Mucosa of rectum (tissue), 2 donors: ENCODE data around the gene KIAA1549.

ENCODE experiments used
- H3K27ac ChIP-seq, 2 donors: one replicate each; pipeline ENCODE4 v1.7.0; 2013; ENCODE audit warnings: inconsistent platforms in 2 of 2, low read depth in 2 of 2, low read length in 2 of 2
- H3K27me3 ChIP-seq, 2 donors: one replicate each; pipeline ENCODE4 v1.7.0; 2013; ENCODE audit warnings: low read length in 2 of 2; ENCODE audit not compliant: control insufficient read depth in 2 of 2, insufficient read depth in 2 of 2
- H3K36me3 ChIP-seq, 2 donors: one replicate each; pipeline ENCODE4 v1.7.0; 2013; ENCODE audit warnings: low read length in 2 of 2; ENCODE audit not compliant: control insufficient read depth in 2 of 2, insufficient read depth in 2 of 2
- H3K4me1 ChIP-seq, 2 donors: one replicate each; pipeline ENCODE4 v1.7.0; 2013; ENCODE audit warnings: low read length in 2 of 2, mild to moderate bottlenecking in 1 of 2; ENCODE audit not compliant: control insufficient read depth in 2 of 2, insufficient read depth in 2 of 2
- H3K4me3 ChIP-seq, 2 donors: one replicate each; pipeline ENCODE4 v1.7.0; 2013; ENCODE audit warnings: low read length in 2 of 2
- H3K9ac ChIP-seq, 2 donors: one replicate each; pipeline ENCODE4 v1.7.0; 2013; ENCODE audit warnings: low read length in 2 of 2, low read depth in 1 of 2, mild to moderate bottlenecking in 1 of 2
- H3K9me3 ChIP-seq, 2 donors: one replicate each; pipeline ENCODE4 v1.7.0; 2013; ENCODE audit warnings: low read length in 2 of 2; ENCODE audit not compliant: control insufficient read depth in 2 of 2
- donor health status: healthy.
- donor health status: Normal muscosa, but diverticular disease.

The KIAA1549 gene

DNA sequence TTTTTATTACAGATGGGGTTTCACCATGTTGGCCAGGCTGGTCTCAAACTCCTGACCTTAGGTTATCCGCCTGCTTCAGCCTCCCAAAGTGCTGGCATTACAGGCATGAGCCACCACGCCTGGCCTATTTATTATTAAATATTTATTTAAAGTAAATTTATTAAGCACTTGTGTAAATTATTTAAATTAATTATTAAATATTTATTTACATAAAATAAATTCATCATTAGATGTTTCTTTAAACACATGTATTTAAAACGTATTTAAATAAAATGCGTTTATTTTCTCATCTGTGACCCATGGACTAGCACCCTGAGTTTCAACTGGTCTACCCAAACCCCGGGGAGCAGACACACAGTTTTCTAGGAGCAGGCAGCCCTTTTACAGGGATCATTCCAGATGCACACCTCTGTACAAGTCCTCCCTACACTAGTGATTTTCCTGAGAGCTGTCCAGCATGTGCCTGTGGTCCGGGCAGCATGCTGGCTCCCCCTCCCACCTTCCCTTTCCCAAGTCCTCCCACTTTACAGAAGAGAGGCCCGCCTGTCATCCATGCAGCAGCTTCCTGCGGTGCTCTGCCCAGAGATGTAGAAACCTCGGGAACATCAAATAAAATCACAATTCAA lies 94.0 kb downstream of the KIAA1549 start:
- Histone ChIP-seq H3K9me3 (no peaks in the 10 kb centered on the region), H3K9ac (no peak overlapping the region), H3K27ac (no peak overlapping the region), H3K27me3 (no peaks in the 10 kb centered on the region), H3K4me1 (no peaks in the 10 kb centered on the region), H3K36me3 (no peaks in the 10 kb centered on the region), H3K4me3 (no peak overlapping the region)

DNA sequence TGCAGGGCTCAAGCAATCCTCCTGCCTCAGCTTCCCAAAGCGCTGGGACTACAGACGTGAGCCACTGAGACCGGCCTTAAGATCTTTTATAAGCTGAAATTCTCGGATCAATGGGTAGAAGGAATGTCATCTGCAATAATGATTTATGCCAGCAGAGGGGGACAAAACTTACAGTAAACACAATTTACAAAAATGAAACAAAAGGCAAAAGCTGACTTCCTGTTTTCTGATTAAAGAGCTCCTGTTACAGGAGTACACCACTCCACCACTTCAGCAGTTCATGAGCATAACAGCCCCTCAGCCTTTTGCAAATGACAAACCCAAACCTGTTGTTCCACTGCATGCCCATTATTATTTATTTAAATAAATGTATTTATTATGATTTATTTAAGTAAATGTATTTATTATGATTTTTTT lies 94.7 kb downstream of the KIAA1549 start:
- H3K27ac ChIP-seq: no peak overlapping the region
- H3K27me3 ChIP-seq: no peaks in the 10 kb centered on the region
- no peaks in the 10 kb centered on the region for H3K9me3 ChIP-seq
- H3K4me3 ChIP-seq: peak overlapping the region in 1 of 2 donors; percentile 29
- no peak overlapping the region for H3K9ac ChIP-seq
- H3K36me3 ChIP-seq: no peaks in the 10 kb centered on the region
- no peaks in the 10 kb centered on the region for H3K4me1 ChIP-seq

DNA sequence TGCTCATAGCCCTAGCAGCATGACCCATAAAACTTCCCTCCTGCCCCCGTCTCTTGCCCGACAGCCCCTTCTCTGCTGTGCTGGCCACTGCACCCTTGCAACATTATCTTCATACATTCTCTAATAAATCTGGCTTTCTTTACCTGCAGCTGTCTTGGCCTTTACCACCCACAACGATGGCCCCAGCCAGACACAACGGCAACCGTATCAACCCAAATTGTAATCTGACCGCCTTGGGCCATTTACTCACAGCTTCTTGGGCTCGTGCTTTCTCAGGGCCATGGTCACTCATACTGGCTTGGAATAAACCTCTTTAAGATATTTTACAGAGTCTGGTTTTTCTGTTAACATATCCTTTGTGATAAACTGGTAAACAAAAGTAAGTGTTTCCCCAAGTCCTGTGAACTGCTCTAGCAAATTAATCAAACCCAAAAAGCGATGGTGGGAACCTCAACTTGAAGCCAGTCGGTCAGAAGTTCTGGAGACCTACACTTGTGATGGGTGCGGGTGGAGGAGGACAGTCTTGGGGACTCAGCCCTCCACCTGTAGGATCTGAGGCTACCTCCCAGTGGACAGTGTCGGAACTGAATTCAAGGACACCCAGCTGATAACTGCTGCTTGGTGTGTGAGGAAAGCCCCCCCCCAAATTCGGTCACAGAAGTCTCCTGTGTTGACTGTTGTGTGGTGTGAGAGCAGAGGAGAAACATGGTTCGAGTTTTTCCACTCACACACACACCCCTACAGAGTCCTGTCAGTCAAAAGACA lies 95.6 kb downstream of the KIAA1549 start:
- H3K9ac ChIP-seq: no peak overlapping the region
- no peaks in the 10 kb centered on the region for H3K9me3 ChIP-seq
- H3K4me1 ChIP-seq: no peaks in the 10 kb centered on the region
- no peaks in the 10 kb centered on the region for H3K36me3 ChIP-seq
- no peaks in the 10 kb centered on the region for H3K27me3 ChIP-seq
- no peak overlapping the region for H3K27ac ChIP-seq
- no peak overlapping the region for H3K4me3 ChIP-seq

DNA sequence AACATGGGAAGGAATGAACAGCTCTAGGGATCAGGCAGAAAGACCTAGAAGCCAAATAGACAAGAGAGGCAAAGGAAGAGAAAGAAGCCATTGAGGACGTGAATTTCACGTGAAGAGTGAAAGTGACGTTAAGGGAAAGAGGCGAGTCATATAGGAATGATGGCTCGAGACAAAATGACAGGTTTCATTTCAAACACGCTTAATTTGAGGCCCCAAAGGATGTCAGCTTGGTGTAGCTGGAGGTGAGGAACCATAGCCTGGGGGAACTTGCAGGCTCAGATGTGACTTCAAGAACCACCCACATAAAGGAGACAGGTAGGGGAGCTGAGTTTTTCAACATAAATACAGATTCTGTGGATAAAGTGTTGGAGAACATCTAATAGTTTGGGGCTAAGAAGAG lies 98.9 kb downstream of the KIAA1549 start:
- no peak overlapping the region for H3K9ac ChIP-seq
- H3K9me3 ChIP-seq: no peaks in the 10 kb centered on the region
- H3K27ac ChIP-seq: no peak overlapping the region
- no peaks in the 10 kb centered on the region for H3K36me3 ChIP-seq
- no peaks in the 10 kb centered on the region for H3K27me3 ChIP-seq
- no peak overlapping the region for H3K4me3 ChIP-seq
- H3K4me1 ChIP-seq: no peaks in the 10 kb centered on the region

DNA sequence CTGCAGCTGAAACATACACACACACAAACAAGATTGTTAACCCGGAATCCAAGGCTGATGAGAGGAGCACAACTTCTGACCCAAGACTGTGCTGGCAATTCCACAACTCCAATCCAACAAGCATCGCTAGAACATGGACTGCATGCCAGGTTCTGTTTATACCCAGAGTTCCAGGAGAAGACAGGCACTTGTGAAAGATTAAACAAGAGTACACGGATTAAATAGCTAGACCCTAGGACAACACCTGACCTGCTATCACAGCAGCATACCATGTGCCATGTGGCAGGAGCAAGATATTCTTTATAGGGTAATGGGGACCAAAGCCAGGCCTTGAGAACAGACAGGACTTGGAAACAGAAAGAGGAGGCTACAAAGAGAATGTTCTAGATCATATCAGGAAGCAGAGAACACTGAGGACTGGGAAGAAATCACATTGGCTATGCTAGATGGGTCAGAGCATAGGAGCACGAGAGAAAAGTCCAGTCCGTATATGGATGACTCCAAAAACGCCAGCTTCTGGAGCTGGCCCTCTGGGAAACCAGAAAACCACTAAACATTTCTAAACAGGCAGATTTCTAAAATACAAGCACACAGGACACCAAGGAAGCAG lies 99.5 kb downstream of the KIAA1549 start:
- Histone ChIP-seq H3K9ac (no peak overlapping the region), H3K4me1 (no peaks in the 10 kb centered on the region), H3K27me3 (no peaks in the 10 kb centered on the region), H3K9me3 (no peaks in the 10 kb centered on the region), H3K27ac (no peak overlapping the region), H3K36me3 (no peaks in the 10 kb centered on the region), H3K4me3 (no peak overlapping the region)

DNA sequence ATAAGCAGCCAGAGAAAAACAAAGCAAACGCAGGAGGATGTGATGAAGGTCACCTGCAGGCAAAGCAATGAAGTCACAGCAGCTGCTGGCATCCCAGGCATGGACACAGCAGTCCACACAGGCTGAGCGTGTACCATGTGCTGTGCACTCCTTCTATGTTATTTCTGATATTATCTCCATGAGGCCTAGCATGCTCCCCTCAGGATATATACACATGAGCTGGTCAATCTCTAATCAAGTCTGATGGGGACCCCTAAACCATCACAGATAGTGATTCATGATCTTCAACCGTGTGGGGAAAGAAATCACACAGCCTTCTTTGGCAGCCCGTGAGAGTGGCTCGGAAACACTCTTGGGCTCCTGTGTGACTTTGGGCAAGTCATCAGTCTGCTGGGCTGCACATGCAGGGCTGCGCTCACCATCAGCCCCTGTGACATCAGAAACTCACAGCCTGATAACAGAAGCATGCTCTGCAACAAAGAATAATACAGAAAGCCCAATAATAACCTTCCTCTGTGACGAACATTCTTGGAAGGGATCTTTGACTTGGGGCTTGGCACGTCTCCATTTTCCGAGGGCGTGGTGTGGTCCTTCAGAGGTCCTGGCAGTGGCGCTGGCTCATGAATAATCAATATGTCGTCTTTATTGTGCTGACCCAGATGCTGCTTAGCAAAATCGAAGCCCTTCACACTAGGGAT lies 100.2 kb downstream of the KIAA1549 start:
- Histone ChIP-seq H3K27ac (no peak overlapping the region), H3K9ac (no peak overlapping the region), H3K36me3 (no peaks in the 10 kb centered on the region), H3K27me3 (no peaks in the 10 kb centered on the region), H3K4me3 (no peak overlapping the region), H3K9me3 (no peaks in the 10 kb centered on the region), H3K4me1 (no peaks in the 10 kb centered on the region)

DNA sequence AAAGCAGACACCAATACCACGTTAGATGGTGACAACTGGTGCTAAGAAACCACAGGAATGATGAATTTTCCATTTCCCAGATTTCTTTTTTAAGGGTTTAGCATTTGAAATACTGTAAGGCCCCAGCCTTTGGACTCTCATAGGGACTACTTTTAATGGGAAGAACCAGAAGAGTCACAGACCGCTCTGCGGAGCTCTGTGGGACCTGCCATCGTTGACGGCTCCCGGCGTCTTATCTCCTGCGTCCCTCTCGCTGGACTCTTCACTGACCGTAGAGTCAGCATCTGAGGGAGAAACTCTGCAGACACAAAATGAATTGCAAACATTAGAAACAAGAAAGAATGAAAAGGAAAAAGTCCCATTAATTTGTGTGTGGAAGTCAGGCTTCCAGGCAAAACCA lies 101.8 kb downstream of the KIAA1549 start:
- Histone ChIP-seq H3K27ac (no peak overlapping the region), H3K4me1 (no peaks in the 10 kb centered on the region), H3K36me3 (no peaks in the 10 kb centered on the region), H3K27me3 (no peaks in the 10 kb centered on the region), H3K9me3 (no peaks in the 10 kb centered on the region), H3K9ac (no peak overlapping the region), H3K4me3 (no peak overlapping the region)

DNA sequence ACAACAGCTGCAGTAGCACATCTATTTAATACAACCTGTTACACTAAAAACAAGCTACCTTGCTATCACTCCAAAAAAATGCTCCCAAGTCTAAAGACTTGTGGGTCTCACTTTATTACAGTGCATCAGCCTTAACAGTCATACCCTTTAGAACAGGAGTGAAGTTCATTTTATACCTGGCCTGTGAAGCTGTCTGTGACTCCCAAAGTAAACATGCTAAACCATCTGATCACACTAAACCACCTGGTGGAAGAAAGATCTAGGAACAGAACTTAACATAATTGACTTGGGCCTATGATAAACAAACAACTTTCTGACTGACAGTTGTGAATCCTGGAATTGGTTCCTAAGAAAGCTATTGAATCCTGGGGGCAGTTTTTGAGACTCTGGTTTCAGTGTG lies 102.3 kb downstream of the KIAA1549 start:
- Histone ChIP-seq H3K9ac (no peak overlapping the region), H3K36me3 (no peaks in the 10 kb centered on the region), H3K9me3 (no peaks in the 10 kb centered on the region), H3K4me3 (no peak overlapping the region), H3K27ac (no peak overlapping the region), H3K27me3 (no peaks in the 10 kb centered on the region), H3K4me1 (no peaks in the 10 kb centered on the region)

DNA sequence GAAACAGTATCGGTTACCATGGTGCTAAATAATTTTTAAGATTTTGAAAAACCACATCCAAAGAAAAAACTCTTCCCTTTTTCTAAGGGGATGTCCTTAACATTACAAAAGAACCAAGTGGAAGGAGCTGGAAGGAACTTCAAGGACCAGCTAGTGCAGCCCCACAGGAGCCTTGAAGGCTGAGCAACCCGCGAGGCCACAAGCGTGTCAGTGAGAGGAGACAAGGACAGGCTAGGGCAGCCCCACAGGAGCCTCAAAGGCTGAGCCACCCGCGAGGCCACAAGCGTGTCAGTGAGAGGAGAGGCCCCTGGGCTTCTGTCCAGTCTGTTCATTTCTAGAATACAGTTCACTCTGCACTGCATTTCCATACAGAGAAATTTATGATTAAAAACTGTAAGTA lies 103.1 kb downstream of the KIAA1549 start:
- Histone ChIP-seq H3K27ac (no peak overlapping the region), H3K9ac (no peak overlapping the region), H3K4me3 (no peak overlapping the region), H3K27me3 (no peaks in the 10 kb centered on the region), H3K9me3 (no peaks in the 10 kb centered on the region), H3K36me3 (no peaks in the 10 kb centered on the region), H3K4me1 (no peaks in the 10 kb centered on the region)

DNA sequence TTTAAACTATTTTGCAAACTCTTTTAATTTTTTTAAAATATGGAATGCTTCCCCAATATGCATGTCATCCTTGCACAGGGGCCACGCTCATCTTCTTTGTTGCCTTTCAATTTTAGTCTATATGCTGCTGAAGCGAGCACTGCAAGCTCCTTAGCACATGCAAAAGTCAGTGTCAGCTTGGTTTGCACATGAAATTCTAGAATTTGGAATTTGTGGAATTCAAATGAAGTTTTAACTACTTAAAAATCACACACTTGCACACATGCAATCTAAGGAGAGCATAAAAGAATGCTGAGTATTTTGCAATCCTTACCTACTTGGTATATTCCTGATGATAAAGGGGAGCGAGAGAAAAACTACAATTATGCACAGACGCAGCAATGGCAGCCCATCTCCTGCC lies 104.9 kb downstream of the KIAA1549 start:
- no peaks in the 10 kb centered on the region for H3K4me1 ChIP-seq
- no peak overlapping the region for H3K4me3 ChIP-seq
- H3K27ac ChIP-seq: no peak overlapping the region
- no peaks in the 10 kb centered on the region for H3K9me3 ChIP-seq
- no peaks in the 10 kb centered on the region for H3K27me3 ChIP-seq
- no peak overlapping the region for H3K9ac ChIP-seq
- no peaks in the 10 kb centered on the region for H3K36me3 ChIP-seq
